GM21717 (cell line): ENCODE data around the gene POLR2F.

Experiments
- ATAC-seq: cut with Tn5 transposase; IDR thresholded peaks from one replicate; pipeline ENCODE4 v1.9.1; 2021; ENCODE audit warnings: mild to moderate bottlenecking, moderate library complexity; ENCODE audit not compliant: unreplicated experiment

The POLR2F gene

GRCh38 chr22:37981282-37982011, 27.9 kb downstream of the POLR2F start:
- no peak for ATAC-seq

- no peak for ATAC-seq
These were observed 28.8 kb downstream of the POLR2F start for GRCh38 chr22:37982151-37982785.

DNA sequence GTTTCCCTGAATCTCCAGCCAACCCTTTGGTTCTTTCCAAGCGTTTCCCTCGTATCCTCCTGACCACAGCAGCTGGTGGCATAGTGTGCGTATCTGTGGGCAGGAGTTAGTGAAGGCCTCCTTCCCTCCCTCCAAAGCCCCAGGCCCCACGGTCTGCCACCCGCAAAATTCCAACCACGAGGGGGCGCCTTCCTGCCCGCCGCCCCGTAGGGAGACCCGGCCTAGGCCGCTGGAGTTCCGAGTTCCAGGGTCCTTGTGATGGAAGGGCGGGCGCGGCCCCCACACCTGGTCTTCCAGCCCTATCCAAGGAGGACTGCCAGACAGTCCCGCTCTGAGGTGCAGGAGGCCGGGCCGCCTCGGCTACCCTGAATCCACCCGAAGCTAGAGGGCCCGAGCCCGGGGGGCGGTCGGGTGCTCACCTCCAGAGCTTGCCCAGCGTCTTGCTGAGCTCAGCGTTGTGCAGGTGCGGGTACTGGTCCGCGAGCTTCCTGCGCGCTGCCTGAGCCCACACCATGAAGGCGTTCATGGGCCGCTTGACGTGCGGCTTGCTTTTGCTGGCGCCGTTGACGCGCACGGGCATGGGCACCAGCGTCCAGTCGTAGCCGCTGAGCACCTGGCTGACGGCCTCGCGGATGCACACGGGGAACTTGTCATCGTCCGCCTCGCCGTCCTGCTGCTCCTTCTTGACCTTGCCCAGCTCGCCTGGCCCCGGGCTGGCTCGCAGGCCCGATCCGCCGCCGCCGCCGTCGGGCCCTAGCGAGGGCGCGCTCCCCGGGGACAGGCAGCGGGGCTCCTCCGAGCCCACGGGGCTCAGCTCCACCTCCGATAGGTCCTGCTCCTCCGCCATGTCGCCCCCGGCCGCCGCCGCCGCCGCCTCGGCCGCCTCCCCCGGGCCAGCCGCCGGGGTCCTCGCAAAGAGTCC, 29.7 kb downstream of the POLR2F start:
- no peak for ATAC-seq

DNA sequence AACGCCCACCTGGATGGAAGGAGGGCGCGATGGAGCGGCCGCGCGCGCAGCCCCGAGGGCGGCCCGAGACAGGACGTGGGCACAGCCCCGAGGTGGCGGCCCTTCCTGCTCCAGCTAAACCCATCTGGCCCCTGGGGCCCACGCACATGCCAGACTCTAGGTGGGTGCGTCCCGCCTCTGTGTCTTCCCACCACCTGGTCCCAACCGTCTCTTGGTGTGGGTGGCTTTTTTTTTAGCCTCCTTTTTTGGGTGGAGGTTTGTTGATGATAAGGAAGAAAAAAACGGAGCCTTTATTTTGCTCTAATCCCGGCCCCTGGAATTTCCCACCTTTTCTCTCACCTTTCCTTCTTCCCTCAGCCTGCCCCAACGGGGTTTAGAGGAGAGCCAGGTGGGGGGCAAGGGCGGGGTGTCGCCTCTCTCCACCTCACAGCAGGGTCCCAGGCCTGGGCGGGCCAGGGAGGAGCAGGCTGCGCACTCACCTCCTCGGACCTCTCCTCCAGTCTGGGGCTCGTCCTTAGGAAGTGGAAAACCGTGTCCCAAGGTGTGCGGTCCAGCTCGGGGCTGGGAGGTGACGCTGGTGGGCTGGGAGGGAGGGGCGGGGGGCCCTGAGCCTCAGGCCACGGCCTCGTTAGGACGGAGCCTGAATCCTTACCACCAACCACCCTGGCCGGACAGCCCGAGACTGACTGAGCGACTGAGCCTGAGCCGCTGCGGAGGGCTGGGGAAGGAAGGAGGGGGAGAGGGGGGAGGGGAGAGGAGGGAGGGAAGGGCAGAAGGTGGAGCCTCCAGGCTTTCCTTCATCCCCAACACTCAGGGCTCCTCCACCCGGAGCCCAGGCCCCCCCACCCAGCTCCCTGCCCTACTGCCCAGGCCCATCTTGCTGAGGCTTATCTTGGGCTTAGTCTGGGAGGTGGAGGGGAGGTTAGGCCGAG, 30.6 kb downstream of the POLR2F start, which contains the start of gene SOX10:
SOX10 (minus strand) TSS at position 696 of the 932 bp plus-strand sequence. CDS start 771 bp downstream, outside the sequence.
- no peak for ATAC-seq

- ATAC-seq, result no peak
These were observed 31.6 kb downstream of the POLR2F start for GRCh38 chr22:37985050-37985585.

- no peak for ATAC-seq
These were observed 32.3 kb downstream of the POLR2F start for GRCh38 chr22:37985751-37986281.

GRCh38 chr22:37986371-37986770, 32.9 kb downstream of the POLR2F start:
- no peak for ATAC-seq

GRCh38 chr22:37989146-37990045, 35.9 kb downstream of the POLR2F start:
- ATAC-seq, result no peak

DNA sequence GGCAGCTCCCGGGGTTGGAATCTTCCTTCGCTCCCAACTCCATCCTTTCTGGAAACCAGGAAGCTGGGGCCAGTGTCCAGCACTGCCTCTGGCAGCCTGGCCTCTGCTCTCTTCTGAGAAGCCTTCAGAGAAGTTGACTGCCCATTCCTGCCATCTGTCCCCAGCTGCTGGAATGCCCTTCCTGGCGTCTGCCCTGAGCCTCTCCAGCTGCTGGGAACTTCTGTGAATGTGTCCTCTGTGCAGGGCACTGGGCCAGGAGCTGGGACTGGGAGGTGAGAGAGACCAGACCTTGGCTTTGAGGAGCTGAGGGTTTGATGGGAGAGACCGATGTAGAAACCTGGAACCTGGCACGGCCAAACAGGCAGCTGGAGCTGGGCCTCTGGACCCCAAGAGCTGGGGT, 36.8 kb downstream of the POLR2F start:
- ATAC-seq, result no peak

GRCh38 chr22:37990862-37991261, 37.4 kb downstream of the POLR2F start:
- no peak for ATAC-seq

- ATAC-seq, result no peak
These were observed 38.4 kb downstream of the POLR2F start for GRCh38 chr22:37991731-37992442.

GRCh38 chr22:37994049-37994448, 40.5 kb downstream of the POLR2F start:
- no peak for ATAC-seq

GRCh38 chr22:37994982-37995381, 41.5 kb downstream of the POLR2F start:
- no peak for ATAC-seq

GRCh38 chr22:37995460-37995859, 42.0 kb downstream of the POLR2F start:
- no peak for ATAC-seq

GRCh38 chr22:37996079-37996478, 42.6 kb downstream of the POLR2F start:
- ATAC-seq, result no peak

- ATAC-seq, result no peak
These were observed 43.2 kb downstream of the POLR2F start for GRCh38 chr22:37996515-37997246.

DNA sequence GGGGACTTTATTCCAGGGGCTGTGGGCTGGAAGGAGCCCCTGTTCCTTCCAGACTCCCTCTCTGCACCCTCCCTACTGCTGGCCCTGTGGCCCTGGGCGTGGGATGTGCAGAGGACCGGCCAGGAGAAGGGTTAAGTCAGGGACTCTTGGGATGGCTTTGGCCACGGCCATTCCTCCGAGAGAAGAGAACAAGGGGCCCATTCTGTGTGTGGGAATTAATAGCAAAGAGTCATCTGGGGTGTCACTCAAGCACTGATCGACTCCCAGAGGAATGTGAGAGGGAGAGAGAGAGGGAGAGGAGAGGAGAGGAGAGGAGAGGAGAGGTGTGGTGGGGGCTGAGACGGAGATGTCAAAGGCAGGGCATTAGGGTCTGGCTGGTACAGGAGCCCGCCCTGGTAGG, 45.0 kb downstream of the POLR2F start:
- ATAC-seq, result no peak
